ENCODE data around the gene PLEKHG7. TPM values are rescaled to one million over a fixed set of nuclear protein-coding genes. Genes with fewer than 3 reads are reported as not detected.

Gene PLEKHG7
- total and polyA plus RNA-seq, 2 of the 8 experiments (the other 6 are each of a cell fraction or from before 2014, with no cell fraction given), result not detected

DNA sequence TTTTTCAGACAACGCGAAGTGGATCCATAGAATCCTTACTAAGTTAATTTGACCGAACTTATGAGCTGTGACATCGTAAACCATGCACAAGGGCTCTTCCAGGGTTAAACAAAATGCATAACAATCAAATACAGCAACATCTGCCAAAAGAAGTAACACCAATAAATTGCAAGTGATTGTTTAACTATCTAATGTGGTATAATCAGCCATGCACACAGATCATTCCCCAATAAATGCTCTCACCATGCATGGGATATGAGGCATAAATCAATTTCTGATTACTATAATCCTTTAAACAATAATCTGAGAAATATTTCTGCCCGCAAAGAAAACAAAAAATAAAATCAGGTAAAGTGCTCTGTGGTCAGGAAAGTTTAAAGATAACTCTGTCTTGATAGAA is 7.7 kb upstream of the PLEKHG7 start (continued):
- TF ChIP-seq, protein P1, sequence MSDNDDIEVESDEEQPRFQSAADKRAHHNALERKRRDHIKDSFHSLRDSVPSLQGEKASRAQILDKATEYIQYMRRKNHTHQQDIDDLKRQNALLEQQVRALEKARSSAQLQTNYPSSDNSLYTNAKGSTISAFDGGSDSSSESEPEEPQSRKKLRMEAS (IDR thresholded peaks at IDR 0.05), result no peak
- TF ChIP-seq, protein P2, sequence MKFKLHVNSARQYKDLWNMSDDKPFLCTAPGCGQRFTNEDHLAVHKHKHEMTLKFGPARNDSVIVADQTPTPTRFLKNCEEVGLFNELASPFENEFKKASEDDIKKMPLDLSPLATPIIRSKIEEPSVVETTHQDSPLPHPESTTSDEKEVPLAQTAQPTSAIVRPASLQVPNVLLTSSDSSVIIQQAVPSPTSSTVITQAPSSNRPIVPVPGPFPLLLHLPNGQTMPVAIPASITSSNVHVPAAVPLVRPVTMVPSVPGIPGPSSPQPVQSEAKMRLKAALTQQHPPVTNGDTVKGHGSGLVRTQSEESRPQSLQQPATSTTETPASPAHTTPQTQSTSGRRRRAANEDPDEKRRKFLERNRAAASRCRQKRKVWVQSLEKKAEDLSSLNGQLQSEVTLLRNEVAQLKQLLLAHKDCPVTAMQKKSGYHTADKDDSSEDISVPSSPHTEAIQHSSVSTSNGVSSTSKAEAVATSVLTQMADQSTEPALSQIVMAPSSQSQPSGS (IDR thresholded peaks at IDR 0.05; ENCODE audit: low read length), result no peak
- TF ChIP-seq NRF1 (IDR thresholded peaks at IDR 0.05; ENCODE audit: low read depth, low read length) (no peak), SP2 (IDR thresholded peaks at IDR 0.05; ENCODE audit: low read length) (no peak), JUN (IDR thresholded peaks at IDR 0.05; ENCODE audit: low read depth, low read length) (no peak)

All from H1 (cell line).